DND-41 (cell line): Measurements from ENCODE around the gene ARHGDIA.
A peak's percentile ranks its signal among the peaks of the same experiment; 100 is the strongest.

ENCODE experiments used
- EZH2 ChIP-seq: IDR thresholded peaks from 3 replicates; pipeline ENCODE4 v1.6.1; 2012; ENCODE audit warnings: borderline replicate concordance, low read depth, mild to moderate bottlenecking, moderate library complexity, low read length, inconsistent platforms; ENCODE audit not compliant: severe bottlenecking
- TF ChIP-seq, protein P1 (sequence below): IDR thresholded peaks from 2 replicates; pipeline ENCODE4 v1.5.1; 2012; ENCODE audit warnings: borderline replicate concordance, low read length, moderate library complexity, mild to moderate bottlenecking; ENCODE audit not compliant: poor library complexity, severe bottlenecking; ENCODE audit errors: extremely low read depth

DNA sequence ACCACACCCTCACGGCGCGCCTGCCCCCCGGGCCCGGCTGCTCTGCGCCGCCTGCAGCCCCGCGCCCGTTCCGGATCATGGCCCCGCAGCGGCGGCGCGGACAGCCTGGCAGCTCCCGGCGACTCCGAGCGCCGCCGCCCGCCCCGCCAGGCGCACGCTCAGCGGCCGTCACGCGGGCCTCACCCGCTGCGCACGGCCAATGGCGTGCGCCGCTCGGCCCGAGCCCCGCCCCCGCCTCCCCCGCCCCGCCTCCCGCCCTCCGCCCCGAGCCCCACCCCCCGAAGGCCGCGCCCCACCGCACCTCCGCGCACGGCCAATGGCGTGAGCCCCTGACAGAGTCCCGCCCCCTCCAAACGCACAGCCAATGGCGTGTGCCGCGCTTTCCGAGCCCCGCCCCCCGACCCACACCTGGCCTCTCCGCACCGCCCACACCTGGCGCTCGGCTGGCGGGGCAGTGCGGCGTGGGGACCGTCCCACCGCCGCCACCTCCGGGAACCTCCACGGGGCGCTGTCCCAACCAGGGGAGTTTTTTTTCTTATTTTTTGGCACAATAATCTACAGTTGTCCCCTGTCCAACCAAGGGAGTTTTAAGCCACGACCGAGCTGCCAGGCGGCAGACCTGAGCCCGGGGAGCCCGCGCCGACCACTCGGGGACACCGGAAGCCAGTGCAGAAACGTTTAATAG, 40.3 kb upstream of the ARHGDIA start, which contains the start of gene PCYT2:
- TF ChIP-seq, protein P1, sequence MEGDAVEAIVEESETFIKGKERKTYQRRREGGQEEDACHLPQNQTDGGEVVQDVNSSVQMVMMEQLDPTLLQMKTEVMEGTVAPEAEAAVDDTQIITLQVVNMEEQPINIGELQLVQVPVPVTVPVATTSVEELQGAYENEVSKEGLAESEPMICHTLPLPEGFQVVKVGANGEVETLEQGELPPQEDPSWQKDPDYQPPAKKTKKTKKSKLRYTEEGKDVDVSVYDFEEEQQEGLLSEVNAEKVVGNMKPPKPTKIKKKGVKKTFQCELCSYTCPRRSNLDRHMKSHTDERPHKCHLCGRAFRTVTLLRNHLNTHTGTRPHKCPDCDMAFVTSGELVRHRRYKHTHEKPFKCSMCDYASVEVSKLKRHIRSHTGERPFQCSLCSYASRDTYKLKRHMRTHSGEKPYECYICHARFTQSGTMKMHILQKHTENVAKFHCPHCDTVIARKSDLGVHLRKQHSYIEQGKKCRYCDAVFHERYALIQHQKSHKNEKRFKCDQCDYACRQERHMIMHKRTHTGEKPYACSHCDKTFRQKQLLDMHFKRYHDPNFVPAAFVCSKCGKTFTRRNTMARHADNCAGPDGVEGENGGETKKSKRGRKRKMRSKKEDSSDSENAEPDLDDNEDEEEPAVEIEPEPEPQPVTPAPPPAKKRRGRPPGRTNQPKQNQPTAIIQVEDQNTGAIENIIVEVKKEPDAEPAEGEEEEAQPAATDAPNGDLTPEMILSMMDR = peak; percentile 37
- TF ChIP-seq EZH2 = no peak
